GM12865 (cell line): ENCODE measurements around the gene HSD3B1.

Experiments used
- DNase-seq: peaks from one replicate; pipeline ENCODE4 v3.0.0; 2010; ENCODE audit warnings: low read depth
- H3K4me3 ChIP-seq: 2 replicates; pipeline ENCODE4 v1.5.1; 2011; ENCODE audit warnings: mild to moderate bottlenecking, low read depth, low read length, control low read depth
- CTCF ChIP-seq: IDR thresholded peaks from 2 replicates; pipeline ENCODE4 v1.5.1; 2011; ENCODE audit warnings: low read length, control low read depth, low read depth, inconsistent platforms; ENCODE audit not compliant: insufficient read depth; ENCODE audit errors: missing control alignments

Gene HSD3B1

GRCh38 chr1:119477710-119478109 lies 29.3 kb upstream of the HSD3B1 start:
- no peak for TF ChIP-seq CTCF
- no peak for DNase-seq
- no peak overlapping the region for H3K4me3 ChIP-seq

DNA sequence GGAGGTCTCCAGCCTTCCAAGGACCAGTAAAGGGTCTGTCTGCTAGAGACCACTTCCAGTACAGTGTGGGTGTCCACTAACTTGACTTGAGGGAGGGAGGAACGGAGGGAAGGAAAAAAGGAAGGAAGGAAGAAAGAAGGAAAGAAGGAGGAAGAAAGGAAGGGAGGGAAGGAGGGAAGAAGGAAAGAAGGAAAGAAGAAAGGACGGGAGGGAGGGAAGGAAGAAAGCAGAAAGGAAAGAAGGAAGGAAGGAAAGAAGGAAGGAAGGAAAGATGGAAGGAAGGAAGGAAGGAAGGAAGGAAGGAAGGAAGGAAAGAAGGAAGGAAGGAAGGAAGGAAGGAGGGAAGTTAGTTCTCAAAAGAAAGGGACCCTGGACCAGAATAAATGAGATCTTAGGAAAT lies 26.8 kb upstream of the HSD3B1 start:
- no peak for DNase-seq
- no peak overlapping the region for H3K4me3 ChIP-seq
- TF ChIP-seq CTCF = no peak

DNA sequence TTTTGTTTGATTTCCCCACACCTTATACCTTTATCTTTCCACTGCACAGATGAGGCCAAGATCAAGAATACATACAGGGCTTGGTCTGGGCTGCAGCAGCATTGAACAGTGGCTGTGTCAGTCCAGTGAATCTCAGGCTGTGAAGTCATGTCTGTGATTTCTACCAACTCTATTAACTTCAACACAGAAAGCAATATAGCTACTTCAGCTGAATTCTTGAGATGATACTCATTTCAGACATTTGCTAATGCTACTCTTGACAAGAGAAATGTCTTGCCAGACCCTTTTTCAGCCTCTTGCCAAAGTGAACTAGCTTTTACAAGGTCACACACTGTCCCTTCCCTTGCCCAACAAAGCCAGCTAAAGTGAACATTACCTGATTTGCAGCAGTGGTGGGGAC lies 25.1 kb upstream of the HSD3B1 start:
- no peak for DNase-seq
- no peak overlapping the region for H3K4me3 ChIP-seq
- no peak for TF ChIP-seq CTCF

GRCh38 chr1:119482517-119483425 lies 24.2 kb upstream of the HSD3B1 start:
- TF ChIP-seq CTCF = no peak
- H3K4me3 ChIP-seq = no peak overlapping the region
- no peak for DNase-seq

- no peak for TF ChIP-seq CTCF
- DNase-seq = no peak
- H3K4me3 ChIP-seq = no peak overlapping the region
These were observed 23.4 kb upstream of the HSD3B1 start for GRCh38 chr1:119483441-119484200.

- H3K4me3 ChIP-seq = no peak overlapping the region
- no peak for TF ChIP-seq CTCF
- no peak for DNase-seq
These were observed 21.8 kb upstream of the HSD3B1 start for GRCh38 chr1:119485201-119485600.

GRCh38 chr1:119488216-119488615 lies 18.8 kb upstream of the HSD3B1 start:
- no peak overlapping the region for H3K4me3 ChIP-seq
- no peak for TF ChIP-seq CTCF
- no peak for DNase-seq
